Activated naive CD4-positive, alpha-beta T cell treated with anti-CD3 and anti-CD28 coated beads for 36 hours (primary cell): ENCODE measurements around the gene CYYR1. TPM values are rescaled to one million over a fixed set of nuclear protein-coding genes. Genes with fewer than 3 reads are reported as not detected.
A peak's percentile ranks its signal among the peaks of the same experiment; 100 is the strongest.

Experiments used
- CTCF ChIA-PET: fragments of 350-600 bp; sonication (Branson Sonifier 250); formaldehyde crosslinking; loops from one replicate; lab custom pipeline; 2021; ENCODE audit warnings: antibody characterized with exemption; lab: Charles Lee
- DNase-seq: peaks from one replicate; pipeline ENCODE4 v3.0.0-alpha.2; 2020
- H3K27ac Mint-ChIP-seq: one replicate; pipeline ENCODE4 v1.8.0; 2021; ENCODE audit warnings: mild to moderate bottlenecking, mixed read lengths
- H3K27me3 Mint-ChIP-seq: one replicate; pipeline ENCODE4 v1.8.0; 2021; ENCODE audit warnings: low read depth, mixed read lengths
- H3K36me3 Mint-ChIP-seq: one replicate; pipeline ENCODE4 v1.8.0; 2021; ENCODE audit warnings: low read depth, mixed read lengths
- H3K4me1 Mint-ChIP-seq: one replicate; pipeline ENCODE4 v1.8.0; 2021; ENCODE audit warnings: low read depth, mixed read lengths
- H3K4me3 Mint-ChIP-seq: one replicate; pipeline ENCODE4 v1.8.0; 2021; ENCODE audit warnings: mild to moderate bottlenecking, moderate library complexity, mixed read lengths
- H3K9me3 Mint-ChIP-seq: one replicate; pipeline ENCODE4 v1.8.0; 2021; ENCODE audit warnings: mixed read lengths
- intact Hi-C: fragments of 100-400 bp; cut with micrococcal nuclease; formaldehyde crosslinking; loops from one replicate; pipeline ENCODE4 v1.15.1; 2023
- total RNA-seq, 2 experiments: library from RNA; stranded (reverse); gene quantifications; one replicate each; pipeline ENCODE4 v1.2.3, GENCODE V29; 2021

The CYYR1 gene
- total RNA-seq, 2 experiments from 2014 or later: not detected

DNA sequence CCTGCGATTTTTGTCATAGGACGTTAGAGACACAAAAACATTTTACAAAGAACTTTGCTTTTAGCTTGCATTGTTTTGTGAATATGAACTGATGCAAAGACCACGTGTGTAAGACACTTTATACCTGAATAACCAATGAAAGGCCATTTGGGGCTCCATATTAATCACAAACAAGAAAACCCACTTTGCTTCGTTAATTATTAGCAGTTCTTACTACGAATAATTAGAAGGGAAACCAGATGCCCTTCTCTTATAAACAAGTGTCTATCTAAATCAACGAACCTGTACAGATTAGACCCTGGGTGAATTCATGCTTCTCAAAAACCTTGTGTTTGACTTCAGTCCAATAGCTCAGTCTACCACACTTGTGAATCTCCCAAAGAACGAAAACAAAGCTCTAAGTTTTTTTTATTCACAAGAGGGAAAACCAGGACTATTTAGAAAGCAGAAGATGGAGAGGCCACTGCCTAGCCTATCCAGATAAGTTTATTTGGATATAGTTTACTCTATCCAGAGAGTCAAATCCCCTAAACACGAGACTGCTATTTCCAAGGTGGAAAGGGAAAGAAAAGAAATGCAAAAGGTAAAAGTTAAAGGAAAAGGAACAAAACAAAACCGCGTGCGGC lies 897 bp downstream of the CYYR1 start:
- Mint-ChIP-seq H3K4me1 (peaks cover 3% of the 10 kb centered on the region), H3K27me3 (peaks cover 40% of the 10 kb centered on the region), H3K36me3 (peaks cover 5% of the 10 kb centered on the region), H3K9me3 (peaks cover 5% of the 10 kb centered on the region), H3K27ac (no peak overlapping the region), H3K4me3 (peak overlapping the region; percentile 50)
- CTCF ChIA-PET: no interaction called here
- intact Hi-C loops: no loop called here
- no peak for DNase-seq

DNA sequence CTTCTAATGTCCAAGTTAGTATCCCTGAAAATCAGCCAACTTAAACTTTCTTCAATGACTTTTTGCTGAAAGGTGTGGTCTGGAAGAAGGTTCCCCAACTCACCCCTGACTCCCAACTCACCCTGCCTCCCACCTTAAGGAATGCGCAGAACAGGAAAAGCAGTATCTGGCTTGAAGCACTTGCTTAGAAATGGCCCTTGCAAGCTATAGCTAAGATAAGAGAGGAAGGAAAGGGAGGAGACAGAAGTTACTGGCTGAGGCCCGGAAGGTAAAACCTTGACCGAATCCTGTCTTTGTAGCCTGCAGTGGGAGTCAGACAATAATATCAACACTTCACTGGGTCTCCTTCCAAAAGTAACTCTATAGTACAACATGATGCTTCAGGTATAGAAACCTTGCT lies 2.9 kb downstream of the CYYR1 start:
- DNase-seq: no peak
- H3K27ac Mint-ChIP-seq: no peak overlapping the region
- peaks cover 3% of the 10 kb centered on the region for H3K4me1 Mint-ChIP-seq
- H3K36me3 Mint-ChIP-seq: peaks cover 5% of the 10 kb centered on the region
- intact Hi-C loops: no loop called here
- CTCF ChIA-PET: no interaction called here
- peaks cover 44% of the 10 kb centered on the region for H3K27me3 Mint-ChIP-seq
- H3K4me3 Mint-ChIP-seq: no peak overlapping the region
- peaks cover 5% of the 10 kb centered on the region for H3K9me3 Mint-ChIP-seq

DNA sequence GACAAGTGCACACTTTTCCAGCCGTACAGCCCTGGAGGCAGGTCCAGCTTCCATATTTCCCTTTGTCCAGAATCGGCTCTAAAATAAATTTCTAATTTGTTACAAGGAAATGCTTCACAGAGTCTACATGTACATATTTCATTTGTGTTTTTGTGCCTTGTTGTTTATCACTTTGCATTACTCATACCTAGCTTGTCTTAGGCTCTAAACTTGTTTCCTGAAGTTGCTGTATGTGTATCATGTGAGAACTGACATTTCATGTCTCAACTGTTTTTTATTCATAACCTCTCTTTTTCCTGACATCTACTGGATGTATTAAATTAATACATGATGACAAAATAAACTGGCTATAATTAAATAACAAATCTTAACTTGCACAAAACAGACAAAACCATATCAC lies 7.5 kb downstream of the CYYR1 start:
- Mint-ChIP-seq H3K27ac (no peak overlapping the region), H3K36me3 (no peaks in the 10 kb centered on the region), H3K27me3 (peaks cover 21% of the 10 kb centered on the region), H3K4me1 (no peaks in the 10 kb centered on the region), H3K9me3 (no peaks in the 10 kb centered on the region), H3K4me3 (no peak overlapping the region)
- CTCF ChIA-PET: no interaction called here
- no peak for DNase-seq
- intact Hi-C loops: no loop called here

DNA sequence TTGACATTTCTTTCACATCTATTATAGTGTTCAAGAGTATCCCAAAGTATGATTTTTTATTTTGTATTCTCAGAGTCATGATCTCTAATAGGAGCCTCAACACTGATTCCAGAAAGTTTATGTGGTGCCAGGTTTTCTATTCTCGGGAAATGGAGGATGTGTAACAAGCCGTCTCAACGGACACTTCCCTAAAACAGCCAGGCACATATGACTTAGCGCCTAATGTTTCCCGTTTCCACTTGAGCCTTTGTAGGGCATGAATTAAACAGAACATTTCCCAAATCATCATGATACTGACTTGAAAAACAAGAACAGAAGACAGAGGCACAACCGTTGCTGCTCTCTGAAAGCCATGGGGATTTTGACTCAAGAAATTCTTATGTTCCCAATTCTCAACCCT lies 8.0 kb downstream of the CYYR1 start:
- Mint-ChIP-seq H3K4me3 (no peak overlapping the region), H3K4me1 (no peaks in the 10 kb centered on the region), H3K36me3 (no peaks in the 10 kb centered on the region), H3K27ac (no peak overlapping the region), H3K27me3 (peaks cover 21% of the 10 kb centered on the region), H3K9me3 (no peaks in the 10 kb centered on the region)
- DNase-seq: no peak
- intact Hi-C loops: no loop called here
- CTCF ChIA-PET: no interaction called here

DNA sequence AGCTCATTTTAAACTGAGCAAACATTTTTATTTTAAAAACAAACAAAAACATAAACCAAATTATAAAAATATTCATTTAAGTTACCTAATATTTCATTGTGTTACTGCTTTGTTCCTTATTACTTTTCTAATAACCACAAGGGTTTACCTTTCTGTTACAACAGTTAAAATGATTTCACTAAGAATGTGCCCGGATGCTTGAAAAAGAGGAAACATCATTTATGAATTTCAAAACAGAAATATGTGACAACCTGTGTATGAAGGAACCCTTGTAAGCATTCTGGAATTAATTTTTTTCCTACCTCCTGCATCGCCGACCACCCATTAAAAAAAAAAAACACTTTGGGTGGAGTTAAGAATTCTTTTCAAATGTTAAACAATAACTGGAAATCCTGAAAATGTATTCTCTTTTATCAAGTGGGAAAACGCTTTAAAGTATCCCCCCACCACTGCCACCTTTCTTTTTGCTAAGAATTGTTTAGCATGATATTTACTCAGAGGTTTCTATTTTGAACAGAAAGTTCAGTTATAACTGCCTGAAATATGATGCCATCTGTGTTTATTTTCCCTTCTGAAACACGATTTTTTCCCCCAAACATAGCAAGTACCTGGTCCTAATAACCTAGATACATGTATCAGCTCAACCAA lies 9.1 kb downstream of the CYYR1 start:
- H3K9me3 Mint-ChIP-seq: no peaks in the 10 kb centered on the region
- no peak overlapping the region for H3K4me3 Mint-ChIP-seq
- CTCF ChIA-PET: no interaction called here
- peaks cover 15% of the 10 kb centered on the region for H3K27me3 Mint-ChIP-seq
- no peaks in the 10 kb centered on the region for H3K36me3 Mint-ChIP-seq
- intact Hi-C loops: no loop called here
- no peak overlapping the region for H3K27ac Mint-ChIP-seq
- H3K4me1 Mint-ChIP-seq: no peaks in the 10 kb centered on the region
- no peak for DNase-seq

DNA sequence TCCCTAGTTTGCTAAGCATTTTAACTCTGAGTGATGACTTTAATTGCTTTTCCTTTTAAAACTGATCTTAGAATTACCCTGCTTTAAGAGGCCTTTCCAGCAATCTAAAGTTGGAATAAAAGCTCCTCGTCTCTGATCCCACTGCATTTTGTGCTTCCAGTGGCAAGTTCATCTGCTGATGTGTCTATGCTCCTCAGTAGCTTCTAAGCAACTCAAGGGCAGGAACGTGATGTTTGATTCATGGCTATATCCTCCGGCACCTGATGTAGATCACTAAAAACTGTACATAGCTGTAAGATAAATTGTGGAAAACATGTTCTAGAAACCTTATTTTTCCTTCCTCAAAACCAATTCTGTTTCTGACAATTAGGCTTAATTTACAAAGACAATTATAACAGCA lies 12.5 kb downstream of the CYYR1 start:
- Mint-ChIP-seq H3K27me3 (peaks cover 9% of the 10 kb centered on the region), H3K27ac (no peak overlapping the region), H3K4me1 (no peaks in the 10 kb centered on the region), H3K4me3 (no peak overlapping the region), H3K36me3 (no peaks in the 10 kb centered on the region), H3K9me3 (no peaks in the 10 kb centered on the region)
- no peak for DNase-seq
- intact Hi-C loops: no loop called here
- CTCF ChIA-PET: no interaction called here

DNA sequence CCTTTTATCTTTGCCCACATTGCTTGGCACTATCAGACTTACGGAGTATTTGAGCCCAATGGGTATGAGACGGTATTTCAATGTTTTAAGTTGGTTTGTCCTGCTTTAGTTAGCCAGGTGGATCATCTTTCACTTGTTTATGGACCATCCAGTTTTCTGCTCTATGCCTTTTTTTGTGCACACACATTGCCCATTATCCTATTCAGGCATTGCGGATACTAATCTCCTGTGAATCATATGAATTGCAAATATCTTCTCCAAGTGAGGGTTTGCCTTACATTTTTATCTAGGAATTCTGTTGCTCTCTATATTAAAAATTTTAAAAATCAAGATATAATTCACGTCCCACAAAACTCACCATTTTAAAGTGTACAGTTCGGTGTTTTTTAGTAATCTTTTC lies 14.0 kb downstream of the CYYR1 start:
- CTCF ChIA-PET: no interaction called here
- H3K27ac Mint-ChIP-seq: no peak overlapping the region
- intact Hi-C loops: no loop called here
- no peak overlapping the region for H3K4me3 Mint-ChIP-seq
- H3K4me1 Mint-ChIP-seq: no peaks in the 10 kb centered on the region
- no peak for DNase-seq
- no peaks in the 10 kb centered on the region for H3K36me3 Mint-ChIP-seq
- H3K9me3 Mint-ChIP-seq: no peaks in the 10 kb centered on the region
- H3K27me3 Mint-ChIP-seq: peaks cover 4% of the 10 kb centered on the region

DNA sequence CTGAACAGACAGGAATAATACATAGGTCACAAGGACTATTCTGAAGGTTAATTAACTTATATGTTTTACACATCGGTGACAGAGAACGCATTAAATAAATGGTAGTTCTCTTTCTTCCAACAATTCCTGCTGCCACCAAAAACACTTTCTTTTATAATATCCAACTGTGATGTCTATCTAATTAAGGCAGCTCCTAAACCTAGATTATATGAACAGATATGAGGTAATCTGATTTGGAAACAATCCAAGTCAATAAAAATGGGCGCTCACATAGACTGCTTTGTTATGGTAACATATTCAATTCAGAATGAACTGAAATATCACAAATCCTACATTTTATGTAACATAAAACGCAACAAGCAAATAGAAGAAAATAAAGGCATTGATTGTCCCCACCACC lies 16.0 kb downstream of the CYYR1 start:
- peaks cover 4% of the 10 kb centered on the region for H3K27me3 Mint-ChIP-seq
- no peak overlapping the region for H3K27ac Mint-ChIP-seq
- no peaks in the 10 kb centered on the region for H3K4me1 Mint-ChIP-seq
- H3K36me3 Mint-ChIP-seq: no peaks in the 10 kb centered on the region
- no peak overlapping the region for H3K4me3 Mint-ChIP-seq
- CTCF ChIA-PET: no interaction called here
- intact Hi-C loops: no loop called here
- H3K9me3 Mint-ChIP-seq: no peaks in the 10 kb centered on the region
- no peak for DNase-seq

DNA sequence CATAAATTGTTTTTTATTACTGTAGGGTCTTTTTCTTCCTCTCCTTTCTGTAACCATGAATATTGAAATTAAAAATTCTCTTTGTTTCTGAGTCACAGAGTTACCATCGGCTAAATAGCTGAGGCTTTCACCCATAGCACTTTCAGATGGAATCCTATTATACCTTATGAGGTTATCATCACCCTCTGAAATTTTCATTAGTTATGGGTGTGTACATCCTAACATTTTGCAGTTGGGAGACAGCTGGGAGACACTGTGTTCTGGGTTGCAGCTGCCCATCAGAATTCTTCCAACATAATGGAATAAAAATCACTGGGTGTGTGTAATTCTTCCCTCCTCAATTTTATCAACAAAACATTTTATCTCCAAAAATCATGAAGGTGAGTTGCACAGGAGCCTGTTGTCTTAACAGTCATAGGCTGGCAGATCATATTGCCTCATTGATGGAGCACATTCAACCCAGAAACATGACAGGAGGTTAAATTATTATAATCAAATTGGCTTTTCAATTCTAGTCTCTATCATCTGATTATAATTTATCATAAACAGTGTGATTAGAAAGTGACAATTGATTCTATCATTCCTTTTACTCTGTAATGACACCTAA lies 17.4 kb downstream of the CYYR1 start:
- CTCF ChIA-PET: no interaction called here
- Mint-ChIP-seq H3K27ac (no peak overlapping the region), H3K4me1 (no peaks in the 10 kb centered on the region), H3K36me3 (no peaks in the 10 kb centered on the region), H3K27me3 (peaks cover 2% of the 10 kb centered on the region), H3K9me3 (no peaks in the 10 kb centered on the region), H3K4me3 (no peak overlapping the region)
- intact Hi-C loops: no loop called here
- DNase-seq: no peak

DNA sequence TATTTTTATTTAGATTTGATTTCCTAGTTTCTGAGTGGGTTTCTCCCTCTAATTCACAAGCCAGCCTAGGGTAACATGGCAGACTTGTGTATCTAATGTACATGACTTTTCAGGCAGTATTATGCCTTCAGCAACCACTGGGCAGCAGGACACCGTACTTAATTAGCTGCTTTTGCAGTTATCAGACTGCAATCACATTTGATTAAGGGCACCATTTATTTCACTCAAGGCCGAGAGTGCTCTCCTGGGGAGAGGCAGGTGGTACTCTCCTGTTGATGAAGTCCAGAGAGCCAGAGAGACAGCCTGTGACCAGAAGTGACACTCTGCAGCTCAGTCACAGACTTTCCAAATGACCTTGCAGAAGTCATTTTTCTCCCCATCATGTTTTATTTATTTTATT lies 18.7 kb downstream of the CYYR1 start:
- intact Hi-C loops: no loop called here
- Mint-ChIP-seq H3K36me3 (no peaks in the 10 kb centered on the region), H3K4me1 (no peaks in the 10 kb centered on the region), H3K27ac (no peak overlapping the region), H3K4me3 (no peak overlapping the region), H3K27me3 (peaks cover 2% of the 10 kb centered on the region), H3K9me3 (no peaks in the 10 kb centered on the region)
- DNase-seq: no peak
- CTCF ChIA-PET: no interaction called here

DNA sequence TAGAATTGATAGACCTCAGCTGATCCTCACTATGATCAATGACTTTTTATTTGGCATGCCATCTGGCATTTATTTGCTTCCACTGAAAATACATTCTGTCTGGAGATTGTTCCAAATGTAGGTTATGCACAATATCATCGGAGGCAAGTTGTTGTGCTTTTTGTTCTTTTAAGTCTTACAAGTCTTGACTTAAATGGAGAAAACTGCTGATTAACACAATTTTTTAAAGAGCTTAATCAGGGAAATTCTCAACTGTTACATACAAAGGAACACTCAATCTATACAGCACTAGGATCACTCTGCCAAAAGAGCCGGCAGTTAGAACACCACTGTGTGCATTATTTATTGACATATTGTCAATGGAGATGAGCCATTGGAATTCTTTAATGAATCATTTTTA lies 19.2 kb downstream of the CYYR1 start:
- peaks cover 2% of the 10 kb centered on the region for H3K27me3 Mint-ChIP-seq
- intact Hi-C loops: no loop called here
- H3K27ac Mint-ChIP-seq: no peak overlapping the region
- no peaks in the 10 kb centered on the region for H3K4me1 Mint-ChIP-seq
- H3K36me3 Mint-ChIP-seq: no peaks in the 10 kb centered on the region
- no peak overlapping the region for H3K4me3 Mint-ChIP-seq
- H3K9me3 Mint-ChIP-seq: no peaks in the 10 kb centered on the region
- CTCF ChIA-PET: no interaction called here
- DNase-seq: no peak

DNA sequence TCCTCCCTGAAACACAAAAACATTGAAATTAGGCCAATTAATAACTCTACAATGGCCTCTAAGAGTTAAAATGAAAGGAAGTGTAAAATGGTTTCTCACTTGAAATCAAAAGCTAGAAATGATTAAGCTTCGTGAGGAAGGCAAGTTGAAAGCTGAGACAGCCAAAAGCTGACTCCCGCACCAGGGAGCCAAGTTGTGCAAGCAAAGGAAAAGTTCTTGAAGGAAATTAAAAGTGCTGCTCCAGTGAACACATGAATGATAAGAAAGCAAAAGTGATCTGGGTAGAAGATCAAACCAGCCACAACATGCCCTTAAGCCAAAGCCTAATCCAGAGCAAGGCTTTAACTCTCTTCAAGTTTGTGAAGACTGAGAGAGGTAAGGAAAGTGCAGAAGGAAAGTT lies 22.8 kb downstream of the CYYR1 start:
- Mint-ChIP-seq H3K9me3 (no peaks in the 10 kb centered on the region), H3K36me3 (no peaks in the 10 kb centered on the region)
- intact Hi-C loops: no loop called here

DNA sequence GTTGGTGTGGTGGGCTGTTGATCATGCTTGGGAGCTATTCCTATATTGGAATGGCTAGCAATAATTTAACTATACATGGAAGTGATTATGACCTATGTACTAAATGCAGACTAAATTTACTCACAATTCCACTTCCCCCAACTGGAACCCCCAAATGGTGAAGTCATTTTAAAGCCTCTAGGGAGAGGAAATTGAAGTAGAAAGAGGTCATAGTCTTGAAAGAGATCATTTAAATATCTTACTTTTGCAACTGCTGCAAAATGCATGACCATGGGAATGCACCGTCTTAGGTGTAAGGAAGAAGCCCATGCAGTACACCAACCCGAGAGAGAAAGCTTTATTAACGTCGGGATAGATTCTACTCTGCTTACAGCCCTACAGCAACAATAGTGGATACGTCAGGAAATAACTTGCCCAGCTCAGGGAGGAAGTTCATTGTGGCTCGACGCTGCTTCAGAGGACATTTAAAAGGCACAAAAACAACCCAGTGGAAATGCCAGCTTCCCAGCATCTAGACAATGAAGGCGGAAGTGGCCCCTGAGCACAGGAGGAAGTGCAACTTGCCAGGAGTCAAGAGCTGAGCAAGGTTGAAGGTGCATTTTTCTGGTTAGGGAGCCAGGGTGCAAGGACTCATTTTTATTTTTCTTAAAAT lies 26.5 kb downstream of the CYYR1 start:
- no peak for DNase-seq
- no peak overlapping the region for H3K4me3 Mint-ChIP-seq
- CTCF ChIA-PET: no interaction called here
- intact Hi-C loops: no loop called here
- no peaks in the 10 kb centered on the region for H3K4me1 Mint-ChIP-seq
- no peaks in the 10 kb centered on the region for H3K9me3 Mint-ChIP-seq
- H3K27ac Mint-ChIP-seq: no peak overlapping the region
- no peaks in the 10 kb centered on the region for H3K27me3 Mint-ChIP-seq
- H3K36me3 Mint-ChIP-seq: no peaks in the 10 kb centered on the region

More for the DNA sequence above, 22.8 kb downstream of the CYYR1 start:
- Mint-ChIP-seq H3K4me1 (no peaks in the 10 kb centered on the region), H3K4me3 (no peak overlapping the region), H3K27ac (no peak overlapping the region), H3K27me3 (peaks cover 2% of the 10 kb centered on the region)
- no peak for DNase-seq
- CTCF ChIA-PET: no interaction called here
